Prostate gland (tissue), 2 donors: ENCODE measurements around the gene WDR5B. TPM values are rescaled to one million over a fixed set of nuclear protein-coding genes. Genes with fewer than 3 reads are reported as not detected.
"Not testable (repeated sequence)": the region's sequence is repeated elsewhere in the genome, so short reads cannot be mapped to it uniquely, and the experiment has no call there.

Experiments used
- DNase-seq: peaks from one replicate; pipeline ENCODE4 v3.0.0-alpha.2; 2019; ENCODE audit warnings: low spot score
- H3K27ac ChIP-seq, 2 donors: fragments of 200-600 bp; sonication (generic); 2 replicates each; pipeline ENCODE4 v1.5.1; 2017 to 2019
- H3K27me3 ChIP-seq: fragments of 200-600 bp; sonication (generic); replicated peaks from 2 replicates; pipeline ENCODE4 v1.5.1; 2019; ENCODE audit not compliant: insufficient read depth
- H3K36me3 ChIP-seq, 2 donors: fragments of 200-600 bp; sonication (generic); 1 replicate in 1 of 2; 2 replicates in 1 of 2; pipeline versions ENCODE4 v1.5.1 to v1.8.1; 2017 to 2019
- H3K4me1 ChIP-seq: fragments of 200-600 bp; sonication (generic); replicated peaks from 2 replicates; pipeline ENCODE4 v1.5.1; 2019
- H3K4me3 ChIP-seq, 2 donors: fragments of 200-600 bp; sonication (generic); 2 replicates each; pipeline ENCODE4 v1.5.1; 2017 to 2019
- H3K9me3 ChIP-seq: fragments of 200-600 bp; sonication (generic); 2 replicates; pipeline ENCODE4 v1.5.1; 2017
- POLR2A ChIP-seq: fragments of 450-650 bp; IDR thresholded peaks from one replicate; pipeline ENCODE4 v1.6.1; 2016; ENCODE audit warnings: antibody characterized with exemption, mild to moderate bottlenecking
- POLR2AphosphoS5 ChIP-seq: sonication (generic); formaldehyde crosslinking; IDR thresholded peaks from one replicate; pipeline ENCODE4 v1.6.1; 2017; ENCODE audit warnings: antibody characterized with exemption
- WGBS: methylation state at CpG from one replicate; pipeline ENCODE4 v1.1.5; 2018; 5-methylcytosine and 5-hydroxymethylcytosine counted together
- intact Hi-C: fragments of 100-400 bp; cut with DNase I; formaldehyde crosslinking; loops from one replicate; pipeline ENCODE4 v1.14.2; 2022
- total RNA-seq, 2 donors: library from RNA; depleted of rRNA; stranded (reverse); fragments of >200 nt; gene quantifications; one replicate each; pipeline ENCODE4 v1.1.0, GENCODE V29; 2016
- TF ChIP-seq, protein P1 (sequence below), 4 experiments: fragments of 200-600 bp in 2 of 4; fragments of 450-650 bp in 2 of 4; sonication (generic) in 2 of 4; IDR thresholded peaks; 1 replicate in 3 of 4; 2 replicates in 1 of 4; pipeline ENCODE4 v1.5.1; 2016 to 2019; ENCODE audit warnings: antibody characterized with exemption in 4 of 4, mild to moderate bottlenecking in 2 of 4, moderate library complexity in 2 of 4

WDR5B gene
- total RNA-seq, 2 donors from 2014 or later, result 4.5 to 6.5 TPM

DNA sequence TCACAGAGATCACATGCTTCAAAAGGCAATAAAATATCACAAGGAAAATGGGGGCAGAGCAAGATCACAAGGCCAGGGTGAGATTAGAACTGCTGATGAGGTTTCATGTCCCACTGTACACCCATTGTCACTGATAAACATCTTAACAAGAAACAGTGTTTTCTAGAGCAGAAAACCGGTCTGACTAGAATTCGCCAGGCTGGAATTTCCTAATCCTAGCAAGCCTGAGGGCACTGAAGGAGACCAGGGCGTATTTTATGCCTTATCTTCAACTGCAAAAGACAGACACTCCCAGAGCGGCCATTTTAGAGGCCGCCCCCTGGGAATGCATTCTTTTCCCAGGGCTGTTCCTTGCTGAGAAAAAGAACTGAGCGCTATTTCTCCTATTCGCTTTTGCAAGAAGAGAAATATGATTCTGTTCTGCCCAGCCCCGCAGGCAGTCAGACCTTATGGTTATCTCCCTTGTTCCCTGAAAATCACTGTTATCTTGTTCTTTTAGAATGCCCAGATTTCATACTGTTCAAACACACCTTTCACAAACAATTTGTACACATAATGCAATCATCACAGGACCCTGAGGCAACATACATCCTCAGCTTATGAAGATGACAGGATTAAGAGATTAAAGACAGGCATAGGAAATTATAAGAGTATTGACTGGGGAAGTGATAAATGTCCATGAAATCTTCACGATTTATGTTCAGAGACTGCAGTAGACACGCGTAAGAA lies 28.1 kb upstream of the WDR5B start:
- intact Hi-C loops, H3K9me3 ChIP-seq, H3K4me3 ChIP-seq, H3K4me1 ChIP-seq, H3K27me3 ChIP-seq: not testable (repeated sequence)
- TF ChIP-seq POLR2AphosphoS5, result peak; percentile 33
- Histone ChIP-seq H3K36me3 (peaks cover 0 to 10% of the 10 kb centered on the region in 2 donors), H3K27ac (peak overlapping the region in 1 of 2 donors; percentile 51)
- peak; percentile 17 for DNase-seq
- WGBS, result 77% methylated on average over 11 of the region's 11 CpGs

DNA sequence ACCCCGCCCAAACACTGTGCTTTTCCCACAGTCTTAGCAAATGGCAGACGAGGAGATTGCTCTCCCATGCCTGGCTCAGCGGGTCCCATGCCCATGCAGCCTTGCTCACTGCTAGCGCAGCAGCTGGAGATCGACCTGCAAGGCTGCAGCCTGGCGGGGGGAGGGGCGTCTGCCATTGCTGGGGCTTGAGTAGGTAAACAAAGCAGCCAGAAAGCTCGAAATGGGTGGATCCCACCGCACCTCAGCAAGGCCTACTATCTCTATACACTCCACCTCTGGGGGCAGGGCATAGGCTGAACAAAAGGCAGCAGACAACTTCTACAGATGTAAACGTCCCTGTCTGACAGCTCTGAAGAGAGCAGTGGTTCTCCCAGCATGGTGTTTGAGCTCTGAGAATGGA lies 27.2 kb upstream of the WDR5B start:
- Histone ChIP-seq H3K4me1 (no peaks in the 10 kb centered on the region), H3K9me3 (no peaks in the 10 kb centered on the region), H3K27me3 (no peaks in the 10 kb centered on the region), H3K36me3 (peaks cover 0 to 10% of the 10 kb centered on the region in 2 donors), H3K27ac (peak overlapping the region in 1 of 2 donors; percentile 51), H3K4me3 (no peak overlapping the region)
- 60% methylated on average over 10 of the region's 10 CpGs for WGBS
- intact Hi-C loops, result no loop called here
- DNase-seq, result no peak
- TF ChIP-seq, protein P1, sequence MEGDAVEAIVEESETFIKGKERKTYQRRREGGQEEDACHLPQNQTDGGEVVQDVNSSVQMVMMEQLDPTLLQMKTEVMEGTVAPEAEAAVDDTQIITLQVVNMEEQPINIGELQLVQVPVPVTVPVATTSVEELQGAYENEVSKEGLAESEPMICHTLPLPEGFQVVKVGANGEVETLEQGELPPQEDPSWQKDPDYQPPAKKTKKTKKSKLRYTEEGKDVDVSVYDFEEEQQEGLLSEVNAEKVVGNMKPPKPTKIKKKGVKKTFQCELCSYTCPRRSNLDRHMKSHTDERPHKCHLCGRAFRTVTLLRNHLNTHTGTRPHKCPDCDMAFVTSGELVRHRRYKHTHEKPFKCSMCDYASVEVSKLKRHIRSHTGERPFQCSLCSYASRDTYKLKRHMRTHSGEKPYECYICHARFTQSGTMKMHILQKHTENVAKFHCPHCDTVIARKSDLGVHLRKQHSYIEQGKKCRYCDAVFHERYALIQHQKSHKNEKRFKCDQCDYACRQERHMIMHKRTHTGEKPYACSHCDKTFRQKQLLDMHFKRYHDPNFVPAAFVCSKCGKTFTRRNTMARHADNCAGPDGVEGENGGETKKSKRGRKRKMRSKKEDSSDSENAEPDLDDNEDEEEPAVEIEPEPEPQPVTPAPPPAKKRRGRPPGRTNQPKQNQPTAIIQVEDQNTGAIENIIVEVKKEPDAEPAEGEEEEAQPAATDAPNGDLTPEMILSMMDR (IDR thresholded peaks at IDR 0.05), result no peak
- TF ChIP-seq POLR2AphosphoS5 (no peak), POLR2A (no peak)

DNA sequence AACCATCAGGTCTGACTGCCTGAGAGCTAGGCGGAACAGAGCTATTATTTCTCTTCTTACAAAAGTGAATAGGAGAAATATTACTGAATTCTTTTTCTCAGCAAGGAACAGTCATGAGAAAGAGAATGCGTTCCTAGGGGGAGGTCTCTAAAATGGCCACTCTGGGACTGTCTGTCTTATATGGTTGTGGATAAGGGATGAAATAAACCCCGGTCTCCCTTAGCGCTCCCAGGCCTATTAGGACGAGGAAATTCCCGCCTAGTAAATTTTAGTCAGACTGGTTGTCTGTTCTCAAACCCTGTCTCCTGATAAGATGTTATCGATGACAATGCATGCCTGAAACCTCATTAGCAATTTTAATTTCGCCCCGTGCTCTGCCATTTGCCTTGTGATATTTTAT lies 20.1 kb upstream of the WDR5B start:
- no peak overlapping the region for H3K4me3 ChIP-seq
- no peak for DNase-seq
- no peaks in the 10 kb centered on the region for H3K27me3 ChIP-seq
- no peaks in the 10 kb centered on the region for H3K9me3 ChIP-seq
- no peak overlapping the region for H3K27ac ChIP-seq
- intact Hi-C loops, result no loop called here
- 97% methylated on average over 9 of the region's 9 CpGs for WGBS
- H3K36me3 ChIP-seq, result peaks cover 0 to under 1% of the 10 kb centered on the region in 2 donors
- no peak for TF ChIP-seq POLR2AphosphoS5
- no peak for TF ChIP-seq POLR2A
- TF ChIP-seq, protein P1 (IDR thresholded peaks at IDR 0.05), result no peak
- no peaks in the 10 kb centered on the region for H3K4me1 ChIP-seq

DNA sequence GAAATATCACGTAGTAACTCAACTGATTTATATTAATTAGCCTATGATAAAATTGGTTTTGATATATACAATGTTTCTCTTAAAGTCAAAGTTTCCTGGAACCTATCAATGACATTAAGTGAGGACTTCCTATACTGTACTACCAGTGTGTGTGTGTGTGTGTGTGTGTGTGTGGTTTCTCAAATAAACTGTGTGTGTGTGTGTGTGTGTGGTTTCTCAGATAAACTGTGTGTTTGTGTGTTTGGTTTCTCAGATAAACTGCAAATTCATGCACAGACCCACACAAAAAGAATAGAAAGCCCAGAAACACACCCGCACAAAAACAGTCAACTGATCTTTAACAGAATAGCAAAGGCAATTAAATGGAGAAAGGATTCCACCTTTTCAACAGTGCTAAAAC lies 14.5 kb upstream of the WDR5B start:
- intact Hi-C loops, result no loop called here
- Histone ChIP-seq H3K4me1 (no peaks in the 10 kb centered on the region), H3K36me3 (peaks cover 0 to 8% of the 10 kb centered on the region in 2 donors), H3K27ac (no peak overlapping the region), H3K9me3 (no peaks in the 10 kb centered on the region), H3K27me3 (no peaks in the 10 kb centered on the region), H3K4me3 (no peak overlapping the region)
- no peak for DNase-seq
- WGBS, result 99% methylated on average over 2 of the region's 2 CpGs
- TF ChIP-seq POLR2AphosphoS5, result no peak
- TF ChIP-seq, protein P1 (IDR thresholded peaks at IDR 0.05), result no peak
- TF ChIP-seq POLR2A, result no peak

DNA sequence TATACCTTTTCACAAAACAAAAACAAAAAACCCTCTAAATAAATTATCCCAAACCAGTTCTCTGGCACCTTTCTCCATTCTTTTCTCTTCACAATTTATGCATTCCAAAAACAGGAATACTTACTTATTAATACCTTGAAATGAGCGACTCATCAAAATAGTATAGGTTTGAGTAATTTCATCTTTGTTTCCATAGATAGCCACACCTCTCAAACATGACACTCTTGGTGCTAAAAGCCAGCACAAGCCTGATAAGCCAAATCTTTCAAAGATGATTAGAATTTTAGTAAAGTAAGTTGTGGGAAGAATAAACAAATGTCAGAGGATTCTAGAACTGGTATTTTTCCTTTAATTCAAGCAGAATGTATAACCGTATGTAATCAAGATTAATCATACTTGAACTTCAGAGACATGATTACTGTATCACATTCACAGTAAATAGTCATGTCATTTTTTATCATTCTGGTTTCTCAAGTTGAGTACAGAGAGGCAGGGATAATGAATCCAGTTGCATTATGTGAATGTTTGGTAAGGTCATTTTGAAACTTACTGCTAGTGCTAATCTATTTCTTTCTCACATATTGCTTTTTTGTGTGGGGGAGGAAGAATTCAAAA lies 12.1 kb upstream of the WDR5B start:
- intact Hi-C loops, result no loop called here
- 90% methylated on average over 2 of the region's 2 CpGs for WGBS
- H3K4me3 ChIP-seq, result no peak overlapping the region
- no peaks in the 10 kb centered on the region for H3K27me3 ChIP-seq
- no peak for DNase-seq
- peaks cover 0 to 8% of the 10 kb centered on the region in 2 donors for H3K36me3 ChIP-seq
- H3K27ac ChIP-seq, result no peak overlapping the region
- TF ChIP-seq, protein P1 (IDR thresholded peaks at IDR 0.05), result no peak
- TF ChIP-seq POLR2A (no peak), POLR2AphosphoS5 (no peak)
- no peaks in the 10 kb centered on the region for H3K4me1 ChIP-seq
- H3K9me3 ChIP-seq, result no peaks in the 10 kb centered on the region
